Esophagus squamous epithelium (tissue), 5 donors: ENCODE results near the gene ACAD8. TPM values are rescaled to one million over a fixed set of nuclear protein-coding genes. Genes with fewer than 3 reads are reported as not detected.

Source experiments
- DNase-seq: peaks from one replicate; lab custom pipeline; 2025; lab: John Stamatoyannopoulos, UW
- H3K27ac ChIP-seq, 4 donors: fragments of 200-600 bp; sonication (generic); one replicate each; pipeline ENCODE4 v1.5.1; 2016 to 2019; ENCODE audit warnings: mild to moderate bottlenecking in 1 of 4
- H3K27me3 ChIP-seq, 4 donors: fragments of 200-600 bp; sonication (generic); 1 replicate in 3 of 4; 2 replicates in 1 of 4; pipeline versions ENCODE4 v1.5.1 to v1.6.0; 2017 to 2021; ENCODE audit warnings: antibody characterized with exemption in 1 of 4
- H3K36me3 ChIP-seq, 3 donors: fragments of 200-600 bp; sonication (generic); one replicate each; pipeline ENCODE4 v1.5.1; 2016 to 2019
- H3K4me1 ChIP-seq, 3 donors: fragments of 200-600 bp; sonication (generic); one replicate each; pipeline ENCODE4 v1.5.1; 2017 to 2019
- H3K4me3 ChIP-seq, 4 donors: fragments of 200-600 bp; sonication (generic); 1 replicate in 3 of 4; 2 replicates in 1 of 4; pipeline ENCODE4 v1.5.1; 2016 to 2019; ENCODE audit warnings: mild to moderate bottlenecking in 2 of 4, moderate library complexity in 1 of 4
- H3K9me3 ChIP-seq, 3 donors: fragments of 200-600 bp; sonication (generic); one replicate each; pipeline ENCODE4 v1.5.1; 2016 to 2019
- POLR2A ChIP-seq, 4 donors: fragments of 450-650 bp; IDR thresholded peaks; one replicate each; pipeline ENCODE4 v1.6.1; 2017; ENCODE audit warnings: antibody characterized with exemption in 4 of 4, mild to moderate bottlenecking in 4 of 4, moderate library complexity in 3 of 4
- WGBS, 2 donors: methylation state at CpG; one replicate each; pipeline ENCODE4 v1.1.5; 2018; 5-methylcytosine and 5-hydroxymethylcytosine counted together
- intact Hi-C: fragments of 100-400 bp; cut with DNase I; formaldehyde crosslinking; loops from one replicate; pipeline ENCODE4 v1.15.0; 2022
- total RNA-seq, 4 donors: library from RNA; depleted of rRNA; stranded (reverse); fragments of >200 nt; gene quantifications; one replicate each; pipeline ENCODE4 v1.1.0, GENCODE V29; 2016
- TF ChIP-seq, protein P1 (sequence below), 6 experiments: fragments of 450-650 bp in 4 of 6; fragments of 200-600 bp in 2 of 6; sonication (generic) in 2 of 6; IDR thresholded peaks; one replicate each; pipeline ENCODE4 v1.5.1; 2016 to 2019; ENCODE audit warnings: antibody characterized with exemption in 6 of 6, mild to moderate bottlenecking in 4 of 6, moderate library complexity in 4 of 6
- donor health status: DM: yes; HTN: yes; CAD: no.

ACAD8 gene
- total RNA-seq, 4 donors from 2014 or later: 11.3 to 25.1 (median 18.2) TPM

GRCh38 chr11:134260503-134260902 lies 7.1 kb downstream of the ACAD8 start:
- Histone ChIP-seq H3K36me3 (peaks cover 0 to 90% (median 28%) of the 10 kb centered on the region in 3 donors), H3K27ac (no peak overlapping the region), H3K4me3 (no peak overlapping the region), H3K9me3 (no peaks in the 10 kb centered on the region), H3K27me3 (no peaks in the 10 kb centered on the region), H3K4me1 (no peaks in the 10 kb centered on the region)
- no peak for TF ChIP-seq POLR2A (IDR thresholded peaks at IDR 0.05)
- TF ChIP-seq, protein P1, sequence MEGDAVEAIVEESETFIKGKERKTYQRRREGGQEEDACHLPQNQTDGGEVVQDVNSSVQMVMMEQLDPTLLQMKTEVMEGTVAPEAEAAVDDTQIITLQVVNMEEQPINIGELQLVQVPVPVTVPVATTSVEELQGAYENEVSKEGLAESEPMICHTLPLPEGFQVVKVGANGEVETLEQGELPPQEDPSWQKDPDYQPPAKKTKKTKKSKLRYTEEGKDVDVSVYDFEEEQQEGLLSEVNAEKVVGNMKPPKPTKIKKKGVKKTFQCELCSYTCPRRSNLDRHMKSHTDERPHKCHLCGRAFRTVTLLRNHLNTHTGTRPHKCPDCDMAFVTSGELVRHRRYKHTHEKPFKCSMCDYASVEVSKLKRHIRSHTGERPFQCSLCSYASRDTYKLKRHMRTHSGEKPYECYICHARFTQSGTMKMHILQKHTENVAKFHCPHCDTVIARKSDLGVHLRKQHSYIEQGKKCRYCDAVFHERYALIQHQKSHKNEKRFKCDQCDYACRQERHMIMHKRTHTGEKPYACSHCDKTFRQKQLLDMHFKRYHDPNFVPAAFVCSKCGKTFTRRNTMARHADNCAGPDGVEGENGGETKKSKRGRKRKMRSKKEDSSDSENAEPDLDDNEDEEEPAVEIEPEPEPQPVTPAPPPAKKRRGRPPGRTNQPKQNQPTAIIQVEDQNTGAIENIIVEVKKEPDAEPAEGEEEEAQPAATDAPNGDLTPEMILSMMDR (IDR thresholded peaks at IDR 0.05): no peak
- intact Hi-C loops: no loop called here
- no peak for DNase-seq

DNA sequence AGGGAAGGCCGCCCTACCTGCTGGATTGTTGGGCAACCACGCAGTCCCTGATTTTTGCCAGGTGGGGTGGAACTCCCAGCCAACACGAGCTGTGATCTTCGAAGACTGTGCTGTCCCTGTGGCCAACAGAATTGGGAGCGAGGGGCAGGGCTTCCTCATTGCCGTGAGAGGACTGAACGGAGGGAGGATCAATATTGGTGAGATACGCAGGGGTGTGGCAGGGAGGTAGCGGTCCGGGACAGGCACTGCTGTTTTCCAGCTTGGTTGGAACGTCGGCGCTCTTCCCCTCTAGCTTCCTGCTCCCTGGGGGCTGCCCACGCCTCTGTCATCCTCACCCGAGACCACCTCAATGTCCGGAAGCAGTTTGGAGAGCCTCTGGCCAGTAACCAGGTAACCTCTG lies 7.6 kb downstream of the ACAD8 start:
- no peak for DNase-seq
- H3K4me3 ChIP-seq: no peak overlapping the region
- H3K27me3 ChIP-seq: no peaks in the 10 kb centered on the region
- no peak overlapping the region for H3K27ac ChIP-seq
- H3K4me1 ChIP-seq: no peaks in the 10 kb centered on the region
- WGBS, 2 donors: 89 to 91% methylated on average over 11 to 16 of the region's 16 CpGs
- intact Hi-C loops: no loop called here
- TF ChIP-seq POLR2A (IDR thresholded peaks at IDR 0.05): no peak
- TF ChIP-seq, protein P1 (IDR thresholded peaks at IDR 0.05): no peak
- H3K9me3 ChIP-seq: no peaks in the 10 kb centered on the region
- peaks cover 0 to 91% (median 28%) of the 10 kb centered on the region in 3 donors for H3K36me3 ChIP-seq

DNA sequence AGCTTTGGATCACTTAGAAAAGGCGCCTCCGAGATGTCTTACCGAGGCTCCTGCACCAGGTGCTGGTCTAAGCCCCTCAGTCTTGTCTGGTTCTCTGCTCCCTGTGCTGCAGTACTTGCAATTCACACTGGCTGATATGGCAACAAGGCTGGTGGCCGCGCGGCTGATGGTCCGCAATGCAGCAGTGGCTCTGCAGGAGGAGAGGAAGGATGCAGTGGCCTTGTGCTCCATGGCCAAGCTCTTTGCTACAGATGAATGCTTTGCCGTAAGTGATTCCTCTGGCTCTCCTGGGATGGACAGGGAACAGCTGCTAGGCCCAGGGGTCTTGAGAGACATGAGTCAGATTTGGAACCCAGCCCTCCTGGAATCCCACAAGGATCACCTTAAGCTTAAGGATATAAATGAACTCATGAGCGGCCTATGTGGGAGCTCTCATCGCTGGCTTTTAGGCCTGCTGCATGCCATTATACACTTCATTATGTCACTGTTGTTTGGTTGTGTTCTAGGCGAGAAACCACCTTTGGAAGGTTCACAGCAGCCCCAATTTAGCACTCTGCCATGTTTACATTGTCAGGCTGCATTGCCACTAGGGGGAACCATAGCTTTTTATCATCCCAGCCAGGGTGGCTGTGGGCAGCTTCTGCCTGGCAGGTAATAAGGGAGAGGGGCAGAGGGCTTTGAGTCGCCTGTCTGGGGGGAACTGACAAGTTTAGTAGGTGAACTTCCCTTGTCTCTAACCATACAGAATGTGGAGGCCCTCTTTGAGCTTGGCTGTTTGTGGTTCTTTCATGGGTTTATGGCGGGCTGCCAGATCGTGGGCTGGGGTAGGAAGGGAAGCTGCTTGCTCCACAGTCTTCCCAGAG lies 8.5 kb downstream of the ACAD8 start:
- H3K27me3 ChIP-seq: no peaks in the 10 kb centered on the region
- no peak for DNase-seq
- H3K27ac ChIP-seq: no peak overlapping the region
- TF ChIP-seq, protein P1 (IDR thresholded peaks at IDR 0.05): peak in 3 of 6 experiments; percentile 36 to 54 (median 39)
- no peak for TF ChIP-seq POLR2A (IDR thresholded peaks at IDR 0.05)
- 88 to 92% methylated on average over 7 to 10 of the region's 14 CpGs for WGBS, 2 donors
- H3K9me3 ChIP-seq: no peaks in the 10 kb centered on the region
- intact Hi-C loops: no loop called here
- H3K4me3 ChIP-seq: no peak overlapping the region
- peaks cover 0 to 84% (median 28%) of the 10 kb centered on the region in 3 donors for H3K36me3 ChIP-seq
- H3K4me1 ChIP-seq: peaks cover 0 to 5% (median 0%) of the 10 kb centered on the region in 3 donors

DNA sequence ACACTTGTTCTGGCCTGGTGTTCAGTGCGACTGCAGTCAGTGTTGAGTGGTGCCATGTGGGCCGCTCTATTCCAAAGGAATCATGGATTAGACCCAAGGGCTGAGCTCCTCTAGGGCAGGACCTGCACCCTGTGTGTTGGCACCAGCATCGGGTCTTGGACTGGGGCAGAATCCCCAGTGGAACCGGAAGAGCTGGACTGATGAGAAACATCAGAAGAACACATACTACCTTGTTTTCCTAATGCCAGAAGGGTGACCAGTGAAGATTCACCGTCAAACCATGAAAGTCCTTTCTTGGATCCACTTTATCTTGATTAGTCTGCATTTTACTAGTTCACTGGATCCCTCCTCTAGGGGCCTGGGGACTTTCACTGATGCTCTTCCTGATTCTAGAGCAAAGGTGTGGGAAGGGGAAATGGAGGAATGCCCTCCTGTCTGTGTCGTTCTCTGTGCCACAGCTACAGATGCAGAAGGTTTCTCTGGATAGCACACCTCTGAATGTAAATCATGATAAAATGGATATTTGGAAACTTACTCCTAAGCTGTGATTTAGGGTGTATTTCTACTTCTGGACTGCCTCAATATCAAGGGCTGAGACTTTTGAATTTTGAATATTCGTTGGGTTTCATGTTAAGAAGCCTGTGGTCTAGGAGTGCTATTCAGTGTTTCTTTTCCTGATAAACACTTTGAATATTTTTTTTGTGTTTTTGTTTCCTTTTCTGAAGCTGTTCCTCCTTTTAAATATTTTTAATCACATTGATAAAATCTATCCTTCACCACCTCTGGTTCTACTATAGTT lies 11.8 kb downstream of the ACAD8 start:
- no peak for TF ChIP-seq POLR2A (IDR thresholded peaks at IDR 0.05)
- TF ChIP-seq, protein P1 (IDR thresholded peaks at IDR 0.05): no peak
- WGBS, 2 donors: 80 to 85% methylated on average over 7 of the region's 7 CpGs
- DNase-seq: no peak
- Histone ChIP-seq H3K9me3 (no peaks in the 10 kb centered on the region), H3K36me3 (peaks cover 0 to 51% (median 24%) of the 10 kb centered on the region in 3 donors), H3K4me1 (peaks cover 0 to 5% (median 3%) of the 10 kb centered on the region in 3 donors), H3K27ac (no peak overlapping the region), H3K27me3 (peaks cover 0 to 8% (median 0%) of the 10 kb centered on the region in 4 donors), H3K4me3 (no peak overlapping the region)
- intact Hi-C loops: no loop called here
